ENCODE measurements around the gene FAM163A.
"Not testable (repeated sequence)": the region's sequence is repeated elsewhere in the genome, so short reads cannot be mapped to it uniquely, and the experiment has no call there.

The FAM163A gene

DNA sequence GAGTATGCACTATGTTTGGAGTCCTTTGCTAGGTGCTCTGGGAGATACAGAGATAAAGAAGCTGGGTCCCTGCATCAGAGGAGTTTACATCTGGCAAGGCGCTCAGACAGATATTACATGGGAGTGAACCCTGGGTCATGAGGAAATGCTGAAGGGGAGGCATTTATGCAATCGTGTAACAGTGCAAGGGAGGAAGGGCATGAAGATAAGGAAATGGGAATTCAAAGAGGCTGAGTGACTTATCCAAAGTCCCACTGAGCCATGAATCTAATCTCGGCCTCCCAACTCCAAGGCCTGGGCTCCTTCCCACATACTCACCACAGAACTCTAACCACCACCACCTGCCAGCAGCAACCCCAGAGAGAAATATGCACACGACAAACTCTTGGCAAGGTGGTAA lies 51.6 kb downstream of the FAM163A start:
- no peak for DNase-seq

DNA sequence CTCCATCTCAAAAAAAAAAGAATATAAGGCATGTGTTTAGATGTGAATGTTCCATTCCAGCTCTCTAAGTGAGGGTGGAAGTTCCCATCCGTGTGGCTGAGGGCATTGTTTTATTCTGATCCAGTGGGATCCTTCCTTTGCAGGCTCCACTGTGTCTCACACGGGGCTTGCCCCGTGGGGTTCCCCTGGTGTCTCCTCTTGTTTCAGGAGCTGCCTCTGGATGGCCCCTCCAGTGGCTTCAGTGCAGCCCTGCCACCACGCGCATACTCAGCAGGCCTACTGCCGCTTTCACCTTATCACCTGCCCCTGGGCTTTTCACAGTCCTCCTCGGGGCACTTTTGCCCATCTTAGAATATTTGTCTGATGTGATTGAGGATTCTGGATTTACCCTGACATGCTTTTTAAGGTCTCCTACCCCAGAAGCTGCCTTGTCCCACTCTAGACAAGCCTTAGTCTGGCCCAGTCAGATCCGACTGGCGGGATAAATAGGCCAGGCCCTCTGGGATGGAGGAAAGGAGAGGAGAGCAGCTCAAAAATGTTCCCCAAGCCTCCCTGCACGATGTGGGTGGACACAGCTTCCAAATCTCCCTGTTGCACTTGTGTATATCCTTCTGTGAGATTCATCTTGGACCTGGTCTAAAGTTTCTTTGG lies 55.2 kb downstream of the FAM163A start:
- DNase-seq: no peak

DNA sequence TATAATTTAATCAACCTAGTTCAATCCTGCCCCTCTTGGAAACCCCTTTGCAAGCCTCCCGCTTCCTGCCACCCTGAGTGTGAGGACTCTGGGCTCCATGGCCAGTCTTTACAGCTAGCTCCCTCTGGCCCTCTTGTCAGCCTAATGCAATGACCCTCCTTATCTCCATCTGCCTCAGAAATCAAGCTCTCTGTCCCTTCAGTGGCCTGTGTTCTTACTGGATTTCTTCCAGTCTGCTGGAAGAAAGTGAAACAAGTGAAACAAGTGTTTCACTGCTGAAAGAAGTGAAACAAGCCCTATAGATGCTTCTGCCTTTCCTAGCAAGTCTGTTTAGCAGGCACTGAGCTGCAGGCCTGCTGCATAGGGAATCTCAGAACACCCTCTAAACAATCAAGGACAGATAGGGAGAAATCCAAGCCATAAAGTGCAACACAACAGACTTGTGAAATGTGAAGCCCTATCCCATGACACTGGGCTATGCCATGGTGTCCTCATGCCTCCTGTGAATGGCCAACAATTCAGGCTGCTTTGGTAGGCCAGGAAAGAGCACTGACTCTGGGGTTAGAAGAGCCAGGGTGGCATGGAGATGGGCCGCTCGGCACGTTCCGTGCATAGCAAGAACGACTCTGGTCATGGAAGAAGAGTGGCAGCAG lies 55.9 kb downstream of the FAM163A start:
- DNase-seq: no peak

DNA sequence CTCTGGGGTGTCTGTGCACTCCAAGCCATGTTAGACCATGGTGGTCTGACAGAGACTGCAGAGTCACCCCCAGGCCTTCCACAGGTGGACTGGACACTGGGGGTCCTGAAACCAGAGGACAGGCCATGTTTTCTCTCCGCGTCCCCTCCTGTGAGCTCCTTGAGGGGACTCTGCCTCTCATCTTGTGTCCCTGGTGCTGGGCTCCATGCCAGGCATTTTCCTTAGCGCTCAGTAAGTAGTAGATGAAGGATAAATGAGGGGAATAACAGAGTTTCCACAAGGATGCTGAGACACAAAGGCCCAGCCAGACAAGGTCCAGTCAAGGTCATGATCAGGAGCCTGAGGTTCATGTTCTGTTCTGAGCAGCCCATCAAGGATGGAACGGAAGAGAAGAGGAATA lies 57.4 kb downstream of the FAM163A start:
- DNase-seq: no peak

DNA sequence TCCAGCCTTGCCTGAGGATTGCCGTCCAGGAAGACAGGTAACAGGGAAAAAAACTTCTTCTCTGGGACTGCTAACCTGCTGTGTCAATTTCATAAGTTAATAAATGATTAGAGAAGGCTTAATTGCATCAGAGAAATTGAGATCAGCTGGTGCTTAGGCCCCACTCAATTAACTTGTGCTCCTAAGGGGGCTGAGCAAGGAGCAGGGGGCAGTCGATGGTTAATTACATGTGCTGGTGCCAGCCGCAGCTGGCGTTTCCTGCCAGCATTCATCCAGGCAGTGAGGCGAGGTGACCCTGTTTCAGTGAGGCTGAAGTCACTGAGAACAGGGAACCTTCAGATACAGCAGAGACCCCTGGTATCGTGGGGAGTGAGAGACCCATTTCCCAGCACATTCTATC lies 60.0 kb downstream of the FAM163A start:
- DNase-seq: no peak

DNA sequence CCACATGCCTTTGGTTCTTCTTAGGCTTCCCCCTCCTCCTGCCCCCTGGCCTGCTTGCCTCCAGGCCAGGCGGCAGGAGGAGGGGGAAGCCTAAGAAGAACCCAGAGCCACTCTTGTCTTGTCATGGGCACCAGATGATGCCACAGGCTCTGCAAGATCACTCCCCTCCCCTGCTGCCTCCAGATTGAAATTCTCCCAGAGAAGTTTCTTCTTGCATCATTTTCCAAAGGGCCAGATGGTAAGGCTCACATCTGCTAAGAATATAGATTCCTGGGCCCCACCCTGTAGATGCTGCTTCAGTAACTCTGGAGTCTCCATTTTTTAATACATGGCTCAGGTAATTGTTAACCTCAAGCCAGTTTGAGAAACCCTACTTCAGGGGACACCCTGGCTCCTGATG lies 60.8 kb downstream of the FAM163A start:
- no peak for DNase-seq

DNA sequence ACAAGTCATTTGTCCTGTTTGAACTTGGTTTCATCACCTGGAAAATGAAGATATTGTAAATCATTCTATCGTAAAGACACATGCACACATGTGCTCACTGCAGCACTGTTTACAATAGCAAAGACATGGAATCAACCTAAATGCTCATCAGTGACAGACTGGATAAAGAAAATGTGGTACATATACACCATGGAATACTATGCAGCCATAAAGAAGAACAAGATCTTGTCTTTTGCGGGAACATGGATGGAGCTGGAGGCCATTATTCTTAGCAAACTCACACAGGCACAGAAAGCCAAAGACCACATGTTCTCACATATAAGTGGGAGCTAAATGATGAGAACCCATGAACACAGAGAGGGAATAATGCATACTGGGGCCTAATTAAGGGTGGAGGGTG lies 61.3 kb downstream of the FAM163A start:
- DNase-seq: not testable (repeated sequence)

DNA sequence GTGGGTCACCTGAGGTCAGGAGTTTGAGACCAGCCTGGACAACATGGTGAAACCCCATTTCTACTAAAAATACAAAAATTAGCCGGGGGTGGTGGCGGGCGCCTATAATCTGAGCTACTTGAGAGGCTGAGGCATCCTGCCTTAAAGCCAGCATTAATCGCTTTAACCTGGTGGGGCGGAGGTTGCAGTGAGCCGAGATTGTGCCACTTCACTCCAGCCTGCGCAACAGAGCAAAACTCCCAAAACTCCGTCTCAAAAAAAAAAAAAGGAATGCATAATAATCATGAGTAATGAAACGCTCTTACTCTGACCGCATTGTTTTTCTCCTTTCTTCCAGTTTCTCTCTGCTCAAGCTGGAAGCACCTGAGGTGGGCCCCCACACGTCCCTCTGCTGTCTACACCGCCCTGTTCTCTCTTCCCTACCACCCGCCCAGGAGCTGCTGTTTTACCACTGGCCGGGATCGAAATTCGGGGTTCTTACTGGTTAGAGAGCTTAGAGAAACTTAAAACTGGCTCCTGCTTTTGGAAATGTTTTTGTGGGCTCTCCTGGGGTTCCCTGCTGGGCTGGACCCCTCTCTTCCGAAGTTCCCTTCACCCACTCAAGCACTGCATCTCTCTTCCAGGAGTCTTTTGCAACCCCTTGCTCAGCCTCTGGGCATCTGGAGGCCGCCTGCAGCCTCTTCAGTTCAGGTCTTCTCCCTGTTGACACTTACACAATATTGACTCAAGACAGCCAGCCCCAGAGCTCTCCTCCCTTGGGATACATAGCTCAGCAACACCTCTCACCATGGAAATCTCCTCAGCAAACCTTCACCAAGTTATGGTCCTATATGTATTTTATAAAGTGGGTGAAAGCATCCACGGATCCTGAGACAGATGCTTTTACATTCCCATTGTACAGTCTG lies 62.5 kb downstream of the FAM163A start:
- no peak for DNase-seq

DNA sequence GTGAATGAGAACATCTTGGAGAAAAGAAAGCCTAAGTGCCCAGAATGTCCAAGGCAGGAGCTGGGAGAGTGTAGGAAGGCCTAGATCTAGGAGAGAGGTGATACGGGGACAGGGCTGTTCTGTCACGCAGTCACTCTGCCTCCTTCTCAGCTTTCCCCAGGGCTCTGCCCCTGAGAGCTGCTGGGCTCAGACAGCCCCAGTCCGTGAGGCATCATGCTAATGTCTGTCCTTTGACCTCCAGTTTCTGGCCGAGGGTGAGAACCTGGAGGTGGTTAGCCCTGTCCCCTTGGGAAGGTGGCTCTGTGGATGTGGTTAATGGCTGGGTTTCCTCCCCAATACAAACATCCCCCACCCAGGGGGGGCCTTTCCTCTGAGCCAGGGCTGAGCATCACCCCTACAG lies 63.2 kb downstream of the FAM163A start:
- DNase-seq: no peak

DNA sequence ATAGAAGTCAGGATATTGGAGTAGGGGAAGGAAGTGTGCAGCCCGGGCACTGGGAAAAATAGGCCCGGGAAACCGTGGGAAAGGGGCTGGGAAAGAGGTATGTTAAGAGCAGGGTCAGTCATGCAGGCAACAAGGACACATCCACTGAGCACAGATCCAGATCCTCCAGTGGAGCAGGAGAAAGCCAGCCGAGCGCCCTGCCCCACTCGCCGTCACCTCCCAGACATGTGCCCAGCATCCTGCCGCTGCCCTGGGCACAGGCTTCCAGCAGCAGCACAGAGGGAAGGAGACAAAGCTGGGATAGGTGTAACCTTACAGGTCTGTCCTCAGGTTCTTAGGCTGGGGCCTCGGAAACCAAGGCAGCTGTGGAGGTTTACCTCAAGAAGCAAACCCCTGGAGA lies 64.2 kb downstream of the FAM163A start:
- no peak for DNase-seq

DNA sequence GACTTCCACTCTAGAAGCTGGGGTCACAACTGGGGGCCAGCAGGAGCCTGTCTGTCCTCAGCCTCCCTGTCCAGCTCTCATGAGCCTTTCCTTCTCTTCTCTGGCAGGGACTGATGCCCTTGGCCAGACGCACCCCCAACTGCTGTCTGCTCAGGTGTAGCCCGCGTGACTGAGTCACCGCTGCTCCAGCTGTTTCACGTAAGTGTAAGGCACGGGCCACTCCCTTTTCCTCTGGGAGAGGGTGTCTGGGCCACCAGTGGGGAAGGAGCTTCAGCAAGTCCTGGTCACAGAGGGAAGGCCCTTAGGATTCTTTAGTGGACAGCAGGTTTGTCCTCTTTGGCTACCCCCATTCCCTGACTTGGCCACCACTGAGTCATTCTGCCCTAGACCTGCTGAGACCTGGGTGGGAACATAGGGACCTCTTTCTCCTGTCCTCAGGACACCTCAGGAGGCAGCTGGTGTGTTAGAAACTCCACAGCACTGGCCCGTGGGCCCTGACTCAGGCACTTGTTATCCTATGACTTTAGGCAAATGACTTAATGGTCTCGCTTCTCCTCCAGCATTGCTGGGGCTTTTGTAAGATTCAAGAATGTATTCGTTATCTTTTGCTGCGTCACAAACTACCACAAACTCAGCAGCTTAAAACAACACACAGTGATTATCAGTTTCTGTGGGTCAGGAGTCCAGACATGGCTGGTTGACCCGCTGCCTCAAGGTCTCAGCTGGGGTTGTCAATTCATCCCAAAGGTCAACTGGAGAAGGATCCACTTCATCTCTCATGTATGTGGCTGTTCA lies 64.8 kb downstream of the FAM163A start:
- DNase-seq: no peak

DNA sequence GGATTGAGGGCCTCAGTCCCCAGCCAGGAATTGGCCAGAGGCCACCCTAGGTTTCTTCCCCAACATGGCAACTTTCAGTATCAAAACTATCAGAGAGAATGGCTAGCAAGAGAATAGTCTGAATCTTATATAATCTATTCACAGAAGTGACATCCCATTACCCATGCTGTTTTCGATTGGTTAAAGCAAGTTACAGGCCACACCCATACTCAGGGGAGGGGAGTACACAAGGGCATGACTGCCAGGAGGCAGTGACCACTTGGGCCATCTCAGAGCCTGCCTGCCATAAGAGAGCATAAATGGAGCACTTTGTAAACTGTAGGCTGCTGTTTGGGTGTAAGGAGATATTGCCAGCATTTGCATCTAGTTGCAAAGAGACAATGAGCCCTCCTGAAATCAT lies 65.4 kb downstream of the FAM163A start:
- no peak for DNase-seq

DNA sequence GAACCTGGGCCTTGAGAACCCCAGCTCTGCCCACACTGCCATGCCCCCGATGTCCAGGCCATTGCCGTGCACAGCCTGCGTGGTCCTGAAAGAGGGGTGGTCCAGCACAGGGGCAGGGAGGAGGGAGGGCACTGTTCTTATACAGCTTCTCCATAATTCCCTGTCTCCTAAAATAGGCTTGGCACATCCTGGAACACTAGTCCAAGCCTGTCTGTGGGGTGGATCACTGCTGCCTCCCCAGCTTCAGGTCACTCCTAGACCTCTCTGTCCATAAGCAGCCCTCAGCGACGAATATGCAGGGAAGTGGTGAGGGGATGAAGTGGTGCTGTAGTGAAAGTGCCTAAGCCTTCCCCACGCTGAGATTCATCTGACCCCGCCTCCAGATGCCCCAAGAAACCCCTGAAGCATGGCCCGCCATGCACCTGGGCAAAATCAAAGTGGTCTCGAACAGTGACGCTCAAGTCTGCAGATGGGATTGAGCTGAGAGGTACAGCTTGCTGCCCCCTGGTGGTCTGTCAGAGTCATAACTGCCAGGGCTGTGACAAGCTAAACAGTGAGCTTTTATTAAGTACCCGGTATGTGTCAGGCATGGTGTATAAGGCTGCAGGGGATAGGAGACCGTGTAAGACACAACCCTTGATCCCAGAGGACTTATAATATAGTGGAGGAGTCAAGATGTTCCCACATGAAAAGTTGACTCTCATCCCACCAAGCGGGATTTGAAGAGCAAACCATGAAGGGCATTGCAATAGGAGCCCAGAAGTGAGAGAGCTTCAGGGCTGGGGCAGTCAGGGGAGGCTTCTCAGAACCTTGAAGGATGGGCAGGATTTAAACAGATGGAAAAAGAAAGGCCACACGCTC lies 66.6 kb downstream of the FAM163A start:
- DNase-seq: peak; percentile 69

DNA sequence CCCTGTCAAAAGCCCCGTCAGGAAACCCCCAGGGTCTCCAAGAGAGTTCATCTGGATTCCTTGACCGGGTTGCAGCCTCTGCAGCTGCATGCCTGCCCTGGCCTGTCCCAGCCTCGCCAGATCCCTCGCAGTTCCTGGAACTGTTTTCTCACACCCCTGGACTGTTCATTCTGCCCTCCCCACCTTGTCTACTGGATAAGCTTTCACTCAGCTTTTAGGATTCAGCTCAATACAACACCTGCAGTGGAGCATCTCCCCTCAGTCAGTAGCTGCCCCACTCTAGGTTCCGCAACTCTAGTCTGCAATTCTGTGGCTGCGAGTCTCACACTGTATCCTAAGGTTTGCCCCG lies 67.2 kb downstream of the FAM163A start:
- DNase-seq: no peak

DNA sequence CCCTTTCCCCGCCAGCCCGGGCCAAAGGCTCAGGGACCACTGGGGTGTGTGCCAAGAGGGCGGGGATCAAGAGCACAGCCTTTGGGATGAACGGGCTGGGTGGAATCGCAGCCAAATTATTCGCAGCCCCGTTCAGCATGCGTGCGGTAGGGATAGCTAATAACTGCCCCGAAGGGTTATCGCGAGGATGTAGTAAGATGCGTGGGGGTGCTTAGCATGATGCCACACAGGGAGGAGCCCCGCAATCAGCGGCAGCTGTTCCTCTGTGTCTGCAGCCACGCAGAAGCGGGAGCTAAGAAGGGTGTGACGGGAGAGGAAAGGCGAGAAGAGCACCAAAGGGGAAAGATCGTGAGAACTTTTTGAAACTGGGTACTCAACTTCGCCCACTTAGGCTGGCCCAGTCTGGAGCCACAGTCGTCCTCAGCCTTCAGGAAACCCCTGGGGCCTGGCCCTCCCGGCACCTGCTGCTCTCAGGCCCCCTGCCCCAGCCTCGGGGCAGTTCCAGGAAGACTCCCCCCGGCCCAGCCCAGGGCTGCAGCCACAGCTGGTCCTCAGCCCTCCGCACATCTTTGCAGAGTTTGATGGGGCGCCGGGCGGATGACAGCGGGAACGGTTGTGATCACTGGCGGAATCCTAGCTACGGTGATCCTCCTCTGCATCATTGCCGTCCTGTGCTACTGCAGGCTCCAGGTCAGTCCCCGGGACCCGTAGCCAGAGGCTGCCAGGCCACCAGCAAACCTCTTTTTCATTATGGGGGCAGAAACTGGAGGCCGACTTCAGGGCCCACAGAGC lies 69.6 kb downstream of the FAM163A start:
- no peak for DNase-seq

DNA sequence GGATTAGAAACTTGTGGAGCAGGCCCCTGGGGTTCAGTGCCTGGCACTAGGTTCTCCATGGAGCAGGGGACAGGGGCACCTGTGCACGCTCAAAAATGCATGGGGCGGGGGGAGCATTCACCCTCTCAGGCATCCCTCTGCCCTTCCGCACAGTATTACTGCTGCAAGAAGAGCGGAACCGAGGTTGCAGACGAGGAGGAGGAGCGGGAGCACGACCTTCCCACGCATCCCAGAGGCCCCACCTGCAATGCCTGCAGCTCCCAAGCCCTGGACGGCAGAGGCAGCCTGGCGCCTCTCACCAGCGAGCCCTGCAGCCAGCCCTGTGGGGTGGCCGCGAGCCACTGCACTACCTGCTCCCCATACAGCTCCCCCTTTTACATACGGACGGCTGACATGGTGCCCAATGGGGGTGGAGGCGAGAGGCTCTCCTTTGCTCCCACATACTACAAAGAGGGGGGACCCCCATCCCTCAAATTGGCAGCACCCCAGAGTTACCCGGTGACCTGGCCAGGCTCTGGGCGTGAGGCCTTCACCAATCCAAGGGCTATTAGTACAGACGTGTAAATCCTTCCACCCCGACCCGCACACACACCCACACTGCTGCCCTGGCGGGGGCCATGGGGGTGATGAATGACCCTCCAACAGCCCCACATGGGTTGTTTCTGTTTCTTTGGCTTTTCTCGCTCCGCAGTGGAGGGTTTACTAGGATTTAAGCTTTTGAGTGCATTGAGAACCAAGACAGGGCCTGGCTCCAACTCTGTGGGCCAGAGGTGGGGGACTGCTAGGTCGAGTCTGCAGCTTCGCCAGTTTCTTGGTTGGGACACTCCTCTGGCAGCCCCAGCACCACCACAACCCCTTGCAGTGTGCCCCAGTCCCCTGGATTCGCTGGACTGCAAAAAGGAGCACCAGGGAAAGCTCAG lies 70.8 kb downstream of the FAM163A start:
- DNase-seq: no peak

DNA sequence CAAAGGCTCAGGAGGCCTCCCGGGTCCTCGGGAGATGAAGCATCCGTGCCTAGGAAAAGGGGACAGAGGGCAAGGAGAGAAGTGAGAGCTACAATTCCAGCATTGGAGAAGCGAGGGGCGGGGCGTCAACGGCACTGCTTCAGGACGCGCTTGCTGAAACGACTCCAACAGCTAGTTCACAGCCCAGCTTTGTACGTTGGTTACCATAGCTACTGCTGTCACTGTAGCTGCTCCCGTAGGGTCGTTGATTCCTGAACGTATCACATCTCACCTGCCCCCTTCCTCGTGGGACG lies 71.4 kb downstream of the FAM163A start:
- no peak for DNase-seq

DNA sequence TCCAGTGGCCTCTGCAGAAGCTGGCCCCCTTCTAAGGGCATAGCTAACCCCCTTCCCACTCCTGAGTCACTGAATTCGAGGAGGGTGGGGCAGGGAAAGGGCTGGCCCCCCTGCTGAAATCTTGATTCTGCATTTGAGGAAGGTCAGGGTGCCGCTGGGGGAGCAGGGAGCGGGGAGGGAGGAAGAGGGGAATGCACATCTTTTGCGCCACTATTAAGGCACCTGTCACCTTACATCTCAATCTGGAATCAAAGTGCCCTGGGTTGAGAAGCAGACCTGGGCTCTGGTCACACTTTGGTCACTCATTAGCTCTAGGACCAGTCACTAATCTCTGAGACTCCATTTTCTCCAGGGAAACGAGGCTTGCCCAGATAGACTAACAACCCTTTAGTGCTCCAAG lies 72.5 kb downstream of the FAM163A start:
- no peak for DNase-seq

DNA sequence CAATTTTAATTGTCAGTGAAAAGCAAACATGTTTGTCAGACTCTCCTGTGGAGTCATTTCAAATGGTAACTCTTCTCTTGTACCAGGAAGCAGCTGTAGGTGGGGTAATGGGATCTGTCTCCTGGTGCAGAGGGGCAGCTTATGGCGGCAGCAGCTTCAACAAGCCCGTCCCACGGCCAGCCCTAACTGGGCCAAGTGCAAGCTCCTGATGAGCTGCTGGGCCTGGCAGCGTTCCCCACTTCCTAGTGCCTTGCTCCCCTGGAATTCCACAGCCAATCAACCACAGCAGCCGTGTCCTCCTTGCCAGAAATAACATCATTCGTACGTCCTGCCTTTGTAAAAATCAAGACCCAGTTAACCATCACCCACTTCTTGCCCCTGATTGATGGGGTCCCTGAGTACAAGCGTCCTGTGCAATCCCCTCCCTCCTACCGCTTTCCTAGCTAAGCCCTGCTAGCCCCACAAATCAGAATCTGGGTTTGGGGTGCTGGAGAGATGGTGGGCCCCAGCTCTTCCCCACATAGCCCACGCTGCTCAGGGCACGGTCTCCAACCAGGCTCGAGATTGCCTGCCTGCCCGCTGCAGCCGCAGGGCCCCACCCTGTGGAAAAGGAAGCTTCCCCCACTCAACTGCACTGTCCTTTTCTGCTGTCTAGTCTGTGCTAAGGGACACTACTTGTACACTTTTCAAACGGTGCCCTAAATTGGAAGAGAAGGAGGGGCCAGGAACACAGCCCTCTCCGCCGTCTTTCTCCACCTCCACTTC lies 73.3 kb downstream of the FAM163A start:
- DNase-seq: no peak

DNA sequence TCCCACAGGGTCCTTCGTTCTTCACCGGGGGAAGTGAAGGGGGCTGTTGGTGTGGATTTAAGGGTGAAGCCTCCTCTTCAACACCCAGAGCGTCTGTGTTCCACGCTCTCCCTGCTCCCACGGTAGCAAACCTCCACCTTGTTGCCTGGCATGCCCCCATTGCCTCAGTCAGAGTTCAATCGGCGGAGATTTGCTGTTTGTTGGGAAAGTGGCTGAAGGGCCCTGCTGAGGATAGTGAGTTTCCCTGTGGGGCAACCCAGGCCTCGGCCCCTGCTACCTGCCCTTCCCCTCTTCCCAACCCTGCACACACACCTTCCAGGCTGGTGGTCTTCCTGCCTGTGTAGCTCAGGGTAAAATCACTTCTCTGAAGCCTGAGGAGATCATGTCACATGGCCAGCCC lies 74.0 kb downstream of the FAM163A start:
- DNase-seq: no peak

Measured in activated CD4-positive, alpha-beta T cell treated with anti-CD3 and anti-CD28 coated beads, Interleukin-2, Interleukin-6, amounts not matched to agents 100 ng/mL and 50 ng/mL, durations not matched to agents 16 hours and 8 hours (primary cell).